ENCODE data around the gene EDEM3. TPM values are rescaled to one million over a fixed set of nuclear protein-coding genes. Genes with fewer than 3 reads are reported as not detected.
"Not testable (repeated sequence)": the region's sequence is repeated elsewhere in the genome, so short reads cannot be mapped to it uniquely, and the experiment has no call there.

EDEM3 gene
- total RNA-seq, 1 donor from 2014 or later = 29.9 TPM

DNA sequence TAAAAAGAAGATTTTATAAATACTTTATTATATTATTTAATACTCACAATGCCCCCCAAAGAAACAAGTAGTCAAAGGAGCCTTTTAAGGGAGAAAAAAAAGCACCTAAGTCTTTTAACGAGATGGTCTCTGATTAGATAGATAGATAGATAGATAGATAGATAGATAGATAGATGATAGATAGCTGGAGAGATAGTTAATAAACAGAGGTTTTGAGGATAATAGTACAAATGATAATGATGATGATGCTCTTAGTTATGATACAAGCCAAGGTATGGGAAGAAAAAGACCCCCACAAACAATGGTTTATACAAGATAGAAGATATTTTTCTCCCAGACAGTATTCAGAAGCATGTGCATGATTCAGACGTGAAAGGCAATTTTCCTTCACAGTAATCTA, 14.6 kb upstream of the EDEM3 start:
- H3K4me3 Mint-ChIP-seq = no peak overlapping the region
- no peaks in the 10 kb centered on the region for H3K36me3 Mint-ChIP-seq
- no peaks in the 10 kb centered on the region for H3K4me1 Mint-ChIP-seq (ENCODE audit: unreplicated experiment)
- H3K9me3 Mint-ChIP-seq = no peaks in the 10 kb centered on the region
- H3K27me3 Mint-ChIP-seq = peaks cover 6% of the 10 kb centered on the region
- TF ChIP-seq, protein P1, sequence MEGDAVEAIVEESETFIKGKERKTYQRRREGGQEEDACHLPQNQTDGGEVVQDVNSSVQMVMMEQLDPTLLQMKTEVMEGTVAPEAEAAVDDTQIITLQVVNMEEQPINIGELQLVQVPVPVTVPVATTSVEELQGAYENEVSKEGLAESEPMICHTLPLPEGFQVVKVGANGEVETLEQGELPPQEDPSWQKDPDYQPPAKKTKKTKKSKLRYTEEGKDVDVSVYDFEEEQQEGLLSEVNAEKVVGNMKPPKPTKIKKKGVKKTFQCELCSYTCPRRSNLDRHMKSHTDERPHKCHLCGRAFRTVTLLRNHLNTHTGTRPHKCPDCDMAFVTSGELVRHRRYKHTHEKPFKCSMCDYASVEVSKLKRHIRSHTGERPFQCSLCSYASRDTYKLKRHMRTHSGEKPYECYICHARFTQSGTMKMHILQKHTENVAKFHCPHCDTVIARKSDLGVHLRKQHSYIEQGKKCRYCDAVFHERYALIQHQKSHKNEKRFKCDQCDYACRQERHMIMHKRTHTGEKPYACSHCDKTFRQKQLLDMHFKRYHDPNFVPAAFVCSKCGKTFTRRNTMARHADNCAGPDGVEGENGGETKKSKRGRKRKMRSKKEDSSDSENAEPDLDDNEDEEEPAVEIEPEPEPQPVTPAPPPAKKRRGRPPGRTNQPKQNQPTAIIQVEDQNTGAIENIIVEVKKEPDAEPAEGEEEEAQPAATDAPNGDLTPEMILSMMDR (conservative IDR thresholded peaks at IDR 0.05) = no peak
- DNase-seq (ENCODE audit: extremely low spot score, unreplicated experiment) = no peak
- no peak overlapping the region for H3K27ac Mint-ChIP-seq

DNA sequence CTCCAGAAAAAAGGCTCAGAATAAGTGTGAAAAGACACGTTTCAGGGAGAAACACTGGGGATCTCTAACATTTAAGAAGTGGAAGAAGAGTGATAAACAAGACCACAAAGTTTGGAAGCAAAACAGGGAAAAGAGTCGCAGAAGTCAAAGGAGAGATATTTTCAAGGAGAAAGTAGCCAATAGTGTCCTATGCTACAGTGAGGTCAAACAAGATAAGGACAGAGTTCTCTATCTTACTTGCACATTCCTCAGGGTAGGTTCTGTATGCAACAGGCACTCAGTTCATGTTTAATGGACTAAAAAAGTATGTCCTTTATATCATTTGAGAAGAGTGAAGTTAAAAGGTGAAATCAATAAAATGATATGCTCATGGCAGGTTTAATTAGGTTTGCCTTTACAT, 13.8 kb upstream of the EDEM3 start:
- Mint-ChIP-seq H3K36me3 (no peaks in the 10 kb centered on the region), H3K4me3 (no peak overlapping the region), H3K4me1 (ENCODE audit: unreplicated experiment) (no peaks in the 10 kb centered on the region), H3K27ac (no peak overlapping the region), H3K27me3 (peaks cover 6% of the 10 kb centered on the region), H3K9me3 (no peaks in the 10 kb centered on the region)
- DNase-seq (ENCODE audit: extremely low spot score, unreplicated experiment) = no peak
- TF ChIP-seq, protein P1 (conservative IDR thresholded peaks at IDR 0.05) = no peak

DNA sequence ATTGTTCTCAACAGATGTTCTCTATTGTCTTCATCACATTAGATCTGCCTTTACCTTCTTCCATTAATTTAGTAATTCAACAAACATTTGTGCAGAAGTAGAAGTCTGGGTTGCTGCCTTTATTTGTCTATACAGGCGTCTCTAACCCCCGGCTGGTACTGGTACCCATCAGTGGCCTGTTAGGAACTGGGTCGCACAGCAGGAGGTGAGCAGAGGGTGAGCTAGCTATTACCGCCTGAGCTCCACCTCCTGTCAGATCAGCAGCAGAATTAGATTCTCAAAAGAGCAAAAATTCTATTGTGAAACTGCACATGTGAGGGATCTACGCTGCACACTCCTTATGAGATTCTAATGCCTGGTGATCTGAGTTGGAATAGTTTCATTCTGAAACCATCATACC, 12.9 kb upstream of the EDEM3 start:
- TF ChIP-seq, protein P1 (conservative IDR thresholded peaks at IDR 0.05) = no peak
- H3K9me3 Mint-ChIP-seq = no peaks in the 10 kb centered on the region
- H3K27me3 Mint-ChIP-seq = peaks cover 6% of the 10 kb centered on the region
- no peak overlapping the region for H3K4me3 Mint-ChIP-seq
- H3K4me1 Mint-ChIP-seq (ENCODE audit: unreplicated experiment) = no peaks in the 10 kb centered on the region
- no peaks in the 10 kb centered on the region for H3K36me3 Mint-ChIP-seq
- H3K27ac Mint-ChIP-seq = no peak overlapping the region
- DNase-seq (ENCODE audit: extremely low spot score, unreplicated experiment) = no peak

DNA sequence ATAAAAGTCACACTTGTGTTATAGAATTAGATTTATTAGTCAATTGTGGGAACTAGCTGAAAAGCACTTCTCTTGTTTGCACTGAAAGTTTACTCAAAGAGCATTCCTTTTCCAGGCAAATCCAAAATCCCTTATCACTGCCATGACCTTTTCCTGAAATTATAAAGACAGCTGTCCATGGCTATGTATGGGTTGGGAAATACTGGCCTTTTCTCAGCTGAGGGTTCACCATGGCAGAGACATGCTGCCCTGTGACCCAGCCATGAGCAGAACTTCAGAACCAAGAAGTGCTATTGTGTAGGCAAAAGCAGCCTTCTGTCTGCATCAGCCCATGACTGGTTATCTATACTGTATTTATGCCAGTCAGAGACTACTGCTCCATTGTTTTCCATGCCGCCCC, 9.8 kb upstream of the EDEM3 start:
- Mint-ChIP-seq H3K36me3 (no peaks in the 10 kb centered on the region), H3K27ac (no peak overlapping the region), H3K9me3 (no peaks in the 10 kb centered on the region), H3K4me1 (ENCODE audit: unreplicated experiment) (peaks cover 3% of the 10 kb centered on the region), H3K27me3 (peaks cover 2% of the 10 kb centered on the region), H3K4me3 (no peak overlapping the region)
- DNase-seq (ENCODE audit: extremely low spot score, unreplicated experiment) = no peak
- TF ChIP-seq, protein P1 (conservative IDR thresholded peaks at IDR 0.05) = no peak

DNA sequence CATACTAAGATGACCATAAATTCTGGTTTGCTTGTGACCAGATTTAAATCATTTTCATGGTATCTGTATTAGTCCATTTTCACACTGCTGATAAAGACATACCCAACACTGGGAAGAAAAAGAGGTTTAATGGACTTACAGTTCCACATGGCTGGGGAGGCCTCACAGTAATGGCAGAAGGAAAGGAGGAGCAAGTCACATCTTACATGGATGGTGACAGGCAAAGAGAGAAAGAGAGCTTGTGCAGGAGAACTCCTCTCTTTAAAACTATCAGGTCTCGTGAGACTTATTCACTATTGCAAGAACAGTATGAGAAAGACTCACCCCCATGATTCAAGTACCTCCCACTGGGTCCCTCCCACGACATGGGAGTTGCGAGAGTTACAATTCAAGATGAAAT, 8.9 kb upstream of the EDEM3 start:
- H3K4me1 Mint-ChIP-seq (ENCODE audit: unreplicated experiment); H3K36me3 Mint-ChIP-seq; H3K27ac Mint-ChIP-seq; DNase-seq (ENCODE audit: extremely low spot score, unreplicated experiment); H3K27me3 Mint-ChIP-seq; H3K4me3 Mint-ChIP-seq; H3K9me3 Mint-ChIP-seq: not testable (repeated sequence)

DNA sequence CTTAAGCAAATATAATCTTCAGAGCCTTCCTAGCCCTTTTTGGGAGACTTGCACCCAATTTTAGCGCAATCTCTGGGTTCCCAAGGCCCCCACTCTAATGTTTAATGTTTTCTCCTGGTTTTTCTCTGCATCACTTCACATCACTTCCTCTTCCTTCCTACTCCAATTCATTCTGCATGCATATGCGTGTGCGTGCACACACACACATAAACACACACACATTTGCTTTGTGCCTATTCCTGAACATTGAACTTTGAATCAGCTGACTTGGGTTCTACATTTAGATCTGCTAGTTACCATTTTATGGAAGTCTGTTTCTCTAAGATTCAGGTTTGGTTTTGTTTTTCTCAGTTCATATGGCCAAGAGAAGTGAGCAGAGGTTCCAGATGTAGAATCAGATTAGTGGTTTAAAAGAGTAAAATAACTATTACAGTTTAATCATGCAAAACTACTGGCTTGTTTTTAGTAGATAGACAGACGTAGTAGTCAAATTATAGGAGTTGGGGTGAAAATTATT, 7.4 kb upstream of the EDEM3 start:
- no peak overlapping the region for H3K4me3 Mint-ChIP-seq
- H3K9me3 Mint-ChIP-seq = no peaks in the 10 kb centered on the region
- H3K36me3 Mint-ChIP-seq = no peaks in the 10 kb centered on the region
- no peak overlapping the region for H3K27ac Mint-ChIP-seq
- no peaks in the 10 kb centered on the region for H3K27me3 Mint-ChIP-seq
- peaks cover 3% of the 10 kb centered on the region for H3K4me1 Mint-ChIP-seq (ENCODE audit: unreplicated experiment)
- TF ChIP-seq, protein P1 (conservative IDR thresholded peaks at IDR 0.05) = no peak
- no peak for DNase-seq (ENCODE audit: extremely low spot score, unreplicated experiment)
